ENCODE results near the gene ARL15.
A peak's percentile ranks its signal among the peaks of the same experiment; 100 is the strongest.

ARL15 gene

GRCh38 chr5:54150841-54151240 lies 159.5 kb downstream of the ARL15 start:
- DNase-seq (ENCODE audit: low spot score), result no peak

- no peak for DNase-seq (ENCODE audit: low spot score)
These were observed 161.5 kb downstream of the ARL15 start for GRCh38 chr5:54148858-54149257.

GRCh38 chr5:54148067-54148845 lies 162.1 kb downstream of the ARL15 start:
- no peak for DNase-seq (ENCODE audit: low spot score)

DNA sequence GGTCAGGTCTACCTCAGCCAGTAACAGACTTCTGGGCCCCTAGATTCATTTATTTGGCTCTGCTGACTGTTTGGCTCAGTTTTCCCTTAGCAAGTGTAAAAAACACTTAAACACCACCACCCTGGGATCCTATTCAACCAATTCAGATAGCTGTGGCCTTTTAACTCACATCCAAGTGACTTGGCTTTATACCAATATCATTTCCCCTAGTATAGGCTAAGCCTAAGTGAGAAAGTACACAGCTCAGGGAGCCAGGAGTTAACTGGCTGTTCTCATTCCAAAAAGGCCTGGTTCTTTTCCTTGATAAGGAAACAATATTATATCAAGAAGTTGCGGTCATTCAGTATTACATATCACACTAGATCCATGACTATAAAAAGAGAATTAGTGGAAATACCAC lies 163.5 kb downstream of the ARL15 start:
- DNase-seq (ENCODE audit: low spot score), result no peak

DNA sequence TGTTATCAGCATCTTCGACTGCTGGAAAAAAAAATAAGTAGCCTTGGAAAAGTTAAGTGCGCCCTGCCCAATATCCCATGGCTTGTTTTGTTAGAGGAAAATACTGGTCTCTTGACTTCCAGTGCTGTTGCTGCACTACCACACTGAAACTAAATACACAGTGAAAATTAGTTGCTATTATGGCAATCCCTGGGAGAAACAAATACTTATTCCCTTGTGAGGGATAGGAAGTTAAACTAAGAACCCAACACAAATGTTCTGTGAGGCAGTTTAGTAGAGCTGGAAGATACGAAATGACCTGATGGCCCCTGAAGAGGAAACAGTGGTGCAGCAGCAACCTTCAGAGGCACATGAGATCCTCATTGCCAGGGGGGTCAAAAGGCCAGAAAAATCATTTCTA lies 164.0 kb downstream of the ARL15 start:
- DNase-seq (ENCODE audit: low spot score), result no peak

- DNase-seq (ENCODE audit: low spot score), result no peak
These were observed 170.0 kb downstream of the ARL15 start for GRCh38 chr5:54140247-54140840.

DNA sequence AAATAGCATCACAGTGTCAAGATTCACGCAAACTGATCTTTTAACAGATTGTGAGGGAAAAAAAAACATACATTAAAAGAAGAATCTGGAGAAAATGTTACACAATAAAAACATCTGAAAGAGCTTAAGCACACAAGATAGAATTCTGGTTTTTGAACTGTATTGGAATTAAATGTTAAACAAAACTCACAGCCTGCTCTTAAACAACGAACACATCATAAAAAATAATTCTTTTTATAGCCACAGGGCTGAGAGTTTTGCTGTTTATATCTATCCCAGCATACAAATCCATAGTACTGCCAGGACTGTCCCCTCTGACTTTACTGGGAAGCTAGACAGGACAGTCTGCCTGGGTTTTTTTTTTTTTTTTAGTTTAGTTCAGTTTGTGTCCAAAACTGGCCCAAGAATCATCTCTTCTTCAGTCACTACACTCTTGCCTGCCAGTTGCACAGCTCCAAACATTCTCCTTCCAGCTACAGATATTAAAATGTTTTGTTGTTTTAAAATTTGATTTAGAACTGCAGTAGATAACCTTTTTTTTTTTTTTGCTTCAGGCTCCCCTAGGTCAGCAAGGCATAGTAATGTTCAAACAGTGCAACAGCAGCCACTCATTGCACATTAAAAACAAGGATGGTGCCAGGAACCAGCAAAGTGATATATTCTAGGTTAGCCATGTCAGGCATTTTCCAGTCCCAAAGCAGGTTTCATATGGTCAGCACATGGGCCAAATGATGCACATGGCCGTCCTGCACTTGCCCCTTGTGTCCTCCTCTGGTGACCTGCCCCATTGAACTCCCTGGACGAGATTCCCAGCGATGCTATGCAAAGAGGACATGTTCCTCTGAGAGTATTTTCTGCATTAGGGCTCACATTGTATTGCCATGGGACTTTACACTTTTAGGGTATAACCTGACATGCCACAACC lies 173.6 kb downstream of the ARL15 start:
- DNase-seq (ENCODE audit: low spot score), result no peak

- no peak for DNase-seq (ENCODE audit: low spot score)
These were observed 175.3 kb downstream of the ARL15 start for GRCh38 chr5:54135042-54135441.

DNA sequence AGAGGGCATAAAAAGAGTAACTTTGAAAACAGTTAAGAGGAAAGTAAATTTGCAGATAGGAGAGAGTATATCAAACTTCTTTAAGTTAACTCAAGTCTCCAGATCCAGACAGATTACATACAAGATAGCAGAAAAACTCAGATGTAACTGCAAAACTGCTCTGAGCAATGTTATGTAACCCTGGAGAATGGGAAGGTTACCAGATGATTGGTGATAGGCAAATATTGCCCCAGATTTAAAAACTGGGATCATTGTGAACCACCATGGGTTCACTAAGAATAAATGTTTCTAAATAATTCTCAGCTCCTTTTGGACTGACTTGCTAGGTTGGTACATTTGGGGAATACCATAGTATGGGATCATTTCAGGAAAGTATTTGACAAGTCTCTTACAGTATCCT lies 176.5 kb downstream of the ARL15 start:
- no peak for DNase-seq (ENCODE audit: low spot score)

DNA sequence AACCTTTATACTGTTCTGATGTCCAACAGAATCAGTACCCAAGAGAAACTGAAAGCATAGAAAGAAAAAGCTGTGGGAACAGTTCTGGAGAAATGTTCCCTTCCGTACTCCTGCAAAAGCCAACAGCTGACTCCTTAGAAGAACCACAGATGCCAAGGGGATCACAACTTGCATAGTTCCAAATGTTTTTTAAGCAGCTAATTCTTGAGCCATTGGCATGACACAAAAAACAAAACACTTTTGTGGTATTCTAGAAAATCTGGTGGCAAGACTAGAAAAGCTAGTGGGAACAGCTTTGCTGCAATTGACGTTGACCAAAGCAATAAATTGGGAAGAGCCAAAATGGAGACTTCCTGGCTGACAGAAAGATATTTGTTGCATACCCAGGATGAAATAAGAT lies 189.9 kb downstream of the ARL15 start:
- no peak for DNase-seq (ENCODE audit: low spot score)

DNA sequence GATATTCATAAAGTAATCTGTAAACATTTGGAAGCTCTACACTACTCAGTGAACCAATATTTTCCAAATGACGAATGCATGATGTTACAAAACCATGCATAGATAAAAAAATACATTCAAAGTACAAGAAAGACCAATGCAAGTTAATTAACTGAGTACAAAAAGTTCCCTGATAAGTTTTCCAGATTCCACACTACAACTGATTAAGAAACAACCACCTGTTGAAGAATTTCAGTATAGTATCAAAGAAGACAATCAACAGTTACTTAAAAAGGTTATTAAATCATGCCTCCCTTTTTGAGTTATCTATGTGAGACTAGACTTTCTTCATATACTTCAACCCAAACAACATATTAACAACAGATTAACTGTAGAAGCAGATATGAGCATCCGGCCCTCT lies 192.4 kb downstream of the ARL15 start:
- DNase-seq (ENCODE audit: low spot score), result no peak

- no peak for DNase-seq (ENCODE audit: low spot score)
These were observed 194.5 kb downstream of the ARL15 start for GRCh38 chr5:54115735-54116403.

DNA sequence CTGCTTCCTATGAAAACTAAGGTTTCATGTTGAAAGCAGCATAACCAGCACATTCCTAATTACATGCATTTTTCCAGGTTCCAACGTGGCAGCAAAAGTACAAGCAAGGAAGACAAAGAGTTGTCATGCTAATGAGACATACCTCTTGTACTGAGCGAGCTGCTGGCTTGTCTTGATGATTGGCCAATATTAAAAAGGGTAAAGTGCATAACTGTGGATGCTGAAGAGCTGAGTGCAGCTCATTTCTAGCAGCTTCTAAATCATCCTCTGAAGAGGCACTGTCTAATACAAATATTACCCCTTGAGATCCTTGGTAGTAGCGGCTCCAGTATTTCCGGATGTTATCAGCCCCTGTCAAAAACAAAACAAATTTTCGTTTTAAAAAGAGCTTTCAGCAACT lies 197.3 kb downstream of the ARL15 start:
- DNase-seq (ENCODE audit: low spot score), result no peak

- DNase-seq (ENCODE audit: low spot score), result no peak
These were observed 200.6 kb downstream of the ARL15 start for GRCh38 chr5:54109626-54110330.

- no peak for DNase-seq (ENCODE audit: low spot score)
These were observed 202.2 kb downstream of the ARL15 start for GRCh38 chr5:54108136-54108535.

DNA sequence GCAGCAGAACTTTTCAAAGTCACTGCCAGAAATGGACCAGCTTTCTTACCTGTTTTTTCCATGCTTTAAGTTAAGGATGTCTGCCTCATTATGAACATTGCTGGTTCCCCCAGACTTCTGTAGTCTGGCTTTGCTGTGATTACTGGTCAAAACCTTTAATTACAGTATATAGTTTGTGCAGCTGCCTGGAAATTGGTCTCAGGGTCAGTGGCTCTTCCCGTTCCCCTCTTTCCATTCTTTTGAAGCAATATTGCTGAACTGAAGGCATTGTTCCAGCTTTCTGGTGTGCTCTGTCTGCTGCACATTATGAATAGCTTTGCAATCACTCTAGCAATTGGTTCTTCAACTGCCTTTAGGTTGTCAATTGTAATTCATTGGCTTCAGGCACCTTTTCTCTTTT lies 206.5 kb downstream of the ARL15 start:
- DNase-seq (ENCODE audit: low spot score), result no peak

- no peak for DNase-seq (ENCODE audit: low spot score)
These were observed 212.1 kb downstream of the ARL15 start for GRCh38 chr5:54098267-54098666.

DNA sequence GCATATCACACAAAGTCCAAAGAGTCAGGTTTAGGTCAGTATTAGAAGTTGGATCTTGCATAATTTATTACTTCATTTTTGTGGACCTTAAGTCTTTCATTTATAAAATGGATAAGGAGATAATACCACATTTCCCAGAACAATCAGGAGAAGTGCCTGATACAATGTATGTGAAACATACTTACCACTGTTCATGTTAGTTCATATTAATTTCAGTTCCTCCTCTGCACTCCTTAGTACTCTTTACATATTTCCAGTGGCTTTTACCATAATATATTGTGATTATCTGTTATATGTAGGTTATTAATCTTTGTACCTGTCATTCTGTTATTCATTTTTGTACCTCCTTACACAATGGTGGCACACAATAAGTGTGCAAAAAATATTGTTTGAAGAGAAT lies 214.4 kb downstream of the ARL15 start:
- no peak for DNase-seq (ENCODE audit: low spot score)

- DNase-seq (ENCODE audit: low spot score), result peak; percentile 24
These were observed 215.7 kb downstream of the ARL15 start for GRCh38 chr5:54094706-54095105.

DNA sequence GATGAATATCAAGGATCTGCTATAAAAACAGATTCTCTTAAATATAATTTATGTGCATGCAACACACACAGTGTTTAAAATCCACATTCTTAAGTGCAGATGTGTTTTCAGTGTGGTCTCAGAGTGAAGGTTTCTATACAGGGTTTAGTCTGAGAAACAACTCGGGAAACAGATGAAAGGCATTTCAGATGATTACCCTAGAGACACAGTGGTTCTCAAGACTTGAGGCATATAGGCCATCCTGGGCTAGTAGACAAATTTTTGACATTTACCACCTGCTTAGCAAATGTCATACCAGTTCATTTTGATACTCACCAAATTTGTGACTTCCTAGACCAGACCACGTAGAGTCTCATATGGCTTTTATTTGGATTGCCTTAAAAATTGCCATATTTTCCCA lies 216.5 kb downstream of the ARL15 start:
- DNase-seq (ENCODE audit: low spot score), result no peak

DNA sequence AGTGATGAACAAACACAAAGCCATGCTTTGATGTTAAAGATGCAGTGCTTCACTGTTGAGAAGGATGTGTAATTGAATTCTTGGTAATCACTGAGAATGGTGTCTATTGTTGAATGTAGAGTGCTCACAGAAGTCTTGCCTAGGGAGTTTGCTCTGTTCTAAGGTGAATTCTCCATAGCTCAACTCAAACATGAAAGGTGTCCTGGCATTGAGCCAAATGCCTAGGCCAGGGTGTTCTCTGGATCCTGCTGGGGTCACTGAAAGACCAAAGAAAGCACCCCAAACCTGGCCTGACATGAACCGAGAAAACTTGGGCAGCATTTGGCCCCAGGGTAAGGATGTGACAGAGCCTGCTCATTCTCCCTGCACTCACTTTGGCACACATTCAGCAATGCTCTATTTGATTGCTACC lies 217.3 kb downstream of the ARL15 start:
- DNase-seq (ENCODE audit: low spot score), result no peak
